GM18508 (cell line): Measurements from ENCODE around the gene VAPA.

Experiments
- ATAC-seq: cut with Tn5 transposase; IDR thresholded peaks from one replicate; pipeline ENCODE4 v1.9.1; 2021; ENCODE audit warnings: moderate number of reproducible peaks; ENCODE audit not compliant: insufficient read depth, unreplicated experiment

The VAPA gene, protein sequence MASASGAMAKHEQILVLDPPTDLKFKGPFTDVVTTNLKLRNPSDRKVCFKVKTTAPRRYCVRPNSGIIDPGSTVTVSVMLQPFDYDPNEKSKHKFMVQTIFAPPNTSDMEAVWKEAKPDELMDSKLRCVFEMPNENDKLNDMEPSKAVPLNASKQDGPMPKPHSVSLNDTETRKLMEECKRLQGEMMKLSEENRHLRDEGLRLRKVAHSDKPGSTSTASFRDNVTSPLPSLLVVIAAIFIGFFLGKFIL

DNA sequence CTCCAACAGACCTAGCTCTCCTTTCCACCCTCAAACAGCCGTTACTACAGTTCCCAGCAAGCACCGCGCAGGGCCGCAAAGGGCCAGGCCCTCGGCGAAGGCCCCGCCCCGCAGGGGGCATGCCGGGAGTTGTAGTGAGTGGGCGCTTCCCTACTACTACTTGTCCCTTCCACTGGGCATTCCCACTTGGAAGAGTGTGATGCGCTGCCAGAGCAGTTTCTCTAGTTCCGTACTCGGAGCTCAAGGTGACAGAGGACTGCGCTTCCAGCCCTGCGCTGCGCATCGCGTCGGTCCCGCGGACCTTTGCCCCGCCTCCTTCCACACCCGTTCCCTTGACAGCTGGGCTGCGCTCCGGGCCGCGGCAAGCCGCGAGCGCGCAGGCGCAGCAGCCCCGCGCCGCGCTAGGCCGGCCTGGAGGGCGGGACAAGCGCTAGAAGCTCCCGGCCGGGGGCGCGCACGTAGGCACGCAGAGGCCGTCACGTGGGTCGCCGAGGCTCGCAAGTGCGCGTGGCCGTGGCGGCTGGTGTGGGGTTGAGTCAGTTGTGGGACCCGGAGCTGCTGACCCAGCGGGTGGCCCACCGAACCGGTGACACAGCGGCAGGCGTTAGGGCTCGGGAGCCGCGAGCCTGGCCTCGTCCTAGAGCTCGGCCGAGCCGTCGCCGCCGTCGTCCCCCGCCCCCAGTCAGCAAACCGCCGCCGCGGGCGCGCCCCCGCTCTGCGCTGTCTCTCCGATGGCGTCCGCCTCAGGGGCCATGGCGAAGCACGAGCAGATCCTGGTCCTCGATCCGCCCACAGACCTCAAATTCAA, at the start of gene VAPA:
TSS of gene VAPA (plus strand) at position 491 of the 808 bp plus-strand sequence. CDS start at position 732, 241 bp downstream.
- ATAC-seq = peak; percentile 77

DNA sequence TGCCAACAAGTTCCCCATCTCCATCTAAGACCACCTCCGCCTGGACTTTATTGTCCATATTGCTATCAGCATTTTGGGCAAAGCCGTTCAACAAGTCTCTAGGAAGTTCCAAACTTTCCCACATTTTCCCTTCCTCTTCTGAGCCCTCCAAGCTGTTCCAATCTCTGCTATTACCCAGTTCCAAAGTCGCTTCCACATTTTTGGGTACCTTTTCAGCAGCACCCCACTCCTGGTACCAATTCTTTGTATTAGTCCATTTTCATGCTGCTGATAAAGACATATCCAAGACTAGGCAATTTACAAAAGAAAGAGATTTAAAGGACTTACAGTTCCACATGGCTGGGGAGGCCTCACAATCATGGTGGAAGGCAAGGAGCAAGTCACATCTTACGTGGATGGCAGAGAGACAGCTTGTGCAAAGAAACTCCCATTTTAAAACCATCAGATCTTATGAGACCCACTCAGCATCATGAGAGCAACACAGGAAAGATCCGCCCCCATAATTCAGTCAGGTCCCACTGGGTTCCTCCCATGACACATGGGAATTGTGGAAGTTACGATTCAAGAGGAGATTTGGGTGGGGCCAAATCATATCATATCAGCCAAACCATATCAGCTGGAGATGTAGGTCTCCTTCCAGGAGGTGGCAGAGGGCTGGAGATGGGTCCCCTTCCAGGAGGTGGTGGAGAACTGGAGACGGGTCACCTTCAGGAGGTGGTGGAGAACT, 47.9 kb upstream of the VAPA start:
- ATAC-seq = no peak

DNA sequence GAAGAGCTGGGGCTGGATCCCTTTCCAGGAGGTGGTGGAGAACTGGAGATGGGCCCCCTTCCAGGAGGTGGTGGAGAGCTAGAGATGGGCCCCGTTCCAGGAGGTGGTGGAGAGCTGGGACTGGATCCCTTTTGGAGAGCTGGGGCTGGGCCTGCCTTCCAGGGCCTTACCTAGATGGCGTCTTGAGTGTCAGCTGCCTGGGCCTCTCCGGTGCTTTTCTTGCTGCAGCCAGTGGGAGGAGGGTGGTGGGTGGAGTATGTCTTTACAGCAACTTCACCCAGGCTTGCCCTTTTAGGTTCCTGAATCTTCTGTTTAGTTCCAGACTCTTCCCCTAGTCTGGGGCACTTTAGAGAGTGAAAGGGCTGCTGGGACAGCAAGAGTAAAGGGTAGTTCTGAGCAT, 47.2 kb upstream of the VAPA start:
- ATAC-seq = no peak

DNA sequence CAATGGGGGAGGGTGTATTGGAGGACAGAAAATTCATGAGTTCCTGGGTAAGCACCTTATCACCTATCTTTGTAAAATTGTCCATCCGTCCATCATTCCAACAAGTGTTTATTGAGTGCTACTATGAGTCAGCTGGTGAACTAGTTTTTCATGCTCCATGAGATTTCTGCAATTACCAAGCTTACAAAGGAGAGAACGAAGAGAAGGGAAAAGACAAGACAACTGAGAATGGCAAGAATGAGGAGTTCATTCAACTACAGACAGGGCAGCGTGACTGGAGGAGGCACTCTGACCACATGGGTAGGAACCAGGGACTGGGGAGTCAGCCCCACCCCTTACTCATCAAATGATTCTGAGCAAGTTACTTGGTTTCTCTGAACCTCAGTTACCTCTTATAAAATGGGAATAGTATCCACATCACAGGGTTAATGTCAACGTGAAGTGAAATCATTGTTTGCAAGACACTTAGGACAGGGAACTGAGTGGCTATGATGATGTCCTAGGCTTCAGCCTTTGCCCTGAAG, 46.7 kb upstream of the VAPA start:
- ATAC-seq = no peak

DNA sequence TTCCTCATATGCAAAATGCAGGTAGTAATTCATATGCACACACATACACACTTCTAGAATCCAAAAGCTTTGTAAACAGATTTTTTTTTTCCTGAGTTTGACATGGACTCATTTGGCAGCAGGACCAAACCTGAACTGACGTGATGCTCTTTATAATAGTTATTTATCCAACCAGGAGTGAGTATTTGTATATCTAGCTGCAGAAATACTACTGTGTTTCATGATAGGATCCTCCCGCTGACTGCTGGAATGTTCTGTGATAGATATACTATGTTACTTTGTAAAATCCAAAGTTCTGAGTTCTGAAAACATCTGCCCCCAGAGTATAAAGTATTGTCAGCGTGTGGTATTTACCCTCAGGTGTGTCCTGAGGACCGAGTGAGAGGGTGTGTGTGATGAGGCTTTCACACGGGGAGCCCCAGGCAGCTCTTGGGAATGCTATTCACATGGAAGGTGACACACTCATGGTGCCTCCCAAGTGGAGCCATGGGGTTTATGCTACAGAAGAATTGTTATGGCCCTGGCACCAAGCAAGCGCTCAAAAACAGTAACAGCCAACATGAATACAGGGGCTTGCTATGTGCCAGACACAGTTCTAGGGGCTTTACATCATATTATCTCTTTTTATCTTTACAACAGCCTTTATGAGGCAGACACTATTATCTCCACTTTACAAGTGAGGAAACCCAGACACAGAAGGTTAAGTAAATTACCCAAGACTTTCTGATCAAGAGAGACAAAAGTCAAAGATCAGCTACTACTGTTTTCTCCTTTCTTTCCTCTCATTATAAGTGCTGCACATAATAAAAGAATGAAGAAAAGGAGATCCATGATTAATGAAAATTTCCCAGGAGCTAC, 44.7 kb upstream of the VAPA start:
- ATAC-seq = no peak

DNA sequence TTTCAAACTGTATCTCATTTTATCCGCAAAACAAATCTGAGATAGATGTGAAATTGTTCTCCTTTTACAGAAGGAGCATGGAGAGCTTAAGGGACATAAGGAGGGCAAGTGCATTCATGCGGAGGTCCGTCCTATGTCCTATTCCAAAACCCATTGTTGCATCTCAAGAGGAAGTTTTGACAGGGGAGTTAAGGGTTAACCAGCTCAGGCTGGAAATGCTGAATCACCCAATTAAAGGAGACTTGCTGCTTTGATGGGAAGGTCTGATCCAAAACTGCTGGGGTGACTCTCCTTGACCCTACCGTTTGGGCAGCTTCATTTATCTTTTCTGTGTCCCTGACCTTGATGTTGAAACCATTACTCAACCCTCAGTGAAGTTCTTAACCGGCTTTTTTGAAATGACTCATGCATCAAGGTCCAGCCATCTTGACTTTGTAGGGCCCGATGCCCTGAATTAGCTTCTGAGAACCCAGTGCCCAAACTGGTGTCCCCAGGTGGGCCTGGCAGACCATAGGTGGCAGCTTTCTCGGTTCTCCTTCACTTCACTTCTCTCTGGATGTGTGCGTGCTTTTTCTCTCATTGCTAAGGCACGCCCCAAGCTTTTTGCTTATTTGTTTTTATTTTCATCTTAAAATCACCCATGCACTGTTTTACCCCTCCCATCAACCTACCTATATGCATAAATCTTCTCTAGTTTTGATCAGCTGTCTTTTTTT, 43.9 kb upstream of the VAPA start:
- peak; percentile 81 for ATAC-seq

DNA sequence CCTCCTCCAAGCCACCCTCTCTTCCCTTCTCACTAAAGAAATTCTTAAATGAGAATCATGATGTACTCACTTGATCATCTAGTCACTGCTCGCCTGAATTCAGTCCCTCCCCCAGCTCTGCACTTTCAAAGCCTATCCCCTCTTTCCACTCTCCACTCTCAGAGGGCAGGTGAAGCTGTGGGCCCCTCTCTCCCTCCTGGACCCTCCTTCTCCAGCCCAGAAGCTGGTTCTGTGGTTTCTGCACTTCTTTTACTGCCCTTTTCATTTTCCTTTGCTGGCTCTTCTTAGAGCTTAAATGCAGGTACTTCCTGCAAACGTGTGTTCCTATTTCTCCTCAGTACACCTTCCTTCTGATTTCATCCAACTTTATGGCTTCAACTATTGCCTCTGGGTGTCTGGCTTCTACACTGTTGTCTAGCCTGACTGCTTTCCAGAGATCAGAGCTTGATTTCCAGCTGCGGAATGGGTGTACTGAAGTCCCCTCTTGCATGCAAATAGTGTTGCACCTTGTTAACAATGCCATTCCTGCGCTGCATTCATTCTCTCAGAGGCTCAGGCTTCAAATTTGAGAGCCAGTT, 43.3 kb upstream of the VAPA start:
- ATAC-seq = no peak

DNA sequence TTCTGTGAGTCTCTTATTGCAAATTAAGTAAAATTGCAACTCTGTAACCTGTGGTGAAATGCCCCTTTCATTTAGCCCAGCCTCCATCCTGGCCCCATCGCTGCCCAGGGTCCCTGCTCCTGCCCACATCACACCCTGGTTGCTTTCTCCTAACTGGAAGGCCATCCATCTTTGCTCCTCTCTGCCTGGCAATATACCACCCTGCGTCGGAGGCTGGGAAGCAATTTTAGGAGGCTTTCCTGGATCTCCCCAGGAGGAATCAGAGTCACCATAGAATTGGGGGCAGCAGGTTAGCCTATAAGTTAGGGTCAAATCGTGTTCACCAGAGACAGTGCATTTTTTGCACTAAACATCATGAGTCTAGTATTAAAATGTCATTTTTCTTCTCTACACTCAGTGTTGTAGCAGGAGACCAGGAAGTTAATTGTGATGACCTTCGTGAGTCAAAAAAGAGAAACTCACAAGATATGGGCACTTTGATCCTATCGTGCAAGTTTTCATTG, 42.5 kb upstream of the VAPA start:
- ATAC-seq = no peak

DNA sequence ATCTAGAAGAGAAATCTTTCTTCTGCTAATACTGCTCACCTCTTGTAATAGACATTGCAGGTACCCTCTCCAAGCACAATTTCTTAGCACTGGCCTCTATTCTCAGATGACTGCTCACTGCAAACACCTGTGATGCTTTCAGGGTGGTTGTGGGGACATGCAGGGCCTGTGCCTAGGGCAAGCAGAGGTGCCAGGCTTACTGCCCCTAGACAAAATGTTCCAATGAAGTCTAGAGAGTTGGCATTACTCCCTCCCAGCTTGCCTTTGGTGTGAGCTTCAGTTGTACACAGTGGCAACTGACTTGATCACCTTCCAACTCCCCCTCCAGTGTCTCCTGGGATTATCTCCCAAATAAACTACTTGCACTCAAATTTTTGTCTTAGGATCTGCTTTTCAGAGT, 41.0 kb upstream of the VAPA start:
- ATAC-seq = no peak

DNA sequence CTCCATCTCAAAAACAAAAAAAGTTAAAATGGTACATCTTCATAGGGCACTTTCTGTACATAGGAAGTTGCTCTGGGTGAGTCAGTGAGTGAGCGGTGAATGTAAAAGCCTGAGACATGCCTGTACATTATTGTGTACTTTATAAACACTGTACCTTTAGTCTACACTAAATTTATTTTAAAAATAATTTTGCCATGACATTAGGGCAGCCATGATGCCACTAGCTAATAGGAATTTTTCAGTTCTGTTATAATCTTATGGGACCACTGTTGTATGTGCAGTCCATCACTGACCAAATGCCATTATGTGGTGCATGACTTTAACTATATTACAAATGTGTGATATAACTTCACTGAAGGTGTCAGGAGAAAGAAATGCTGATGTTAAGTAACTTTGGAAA, 39.1 kb upstream of the VAPA start:
- ATAC-seq = no peak

DNA sequence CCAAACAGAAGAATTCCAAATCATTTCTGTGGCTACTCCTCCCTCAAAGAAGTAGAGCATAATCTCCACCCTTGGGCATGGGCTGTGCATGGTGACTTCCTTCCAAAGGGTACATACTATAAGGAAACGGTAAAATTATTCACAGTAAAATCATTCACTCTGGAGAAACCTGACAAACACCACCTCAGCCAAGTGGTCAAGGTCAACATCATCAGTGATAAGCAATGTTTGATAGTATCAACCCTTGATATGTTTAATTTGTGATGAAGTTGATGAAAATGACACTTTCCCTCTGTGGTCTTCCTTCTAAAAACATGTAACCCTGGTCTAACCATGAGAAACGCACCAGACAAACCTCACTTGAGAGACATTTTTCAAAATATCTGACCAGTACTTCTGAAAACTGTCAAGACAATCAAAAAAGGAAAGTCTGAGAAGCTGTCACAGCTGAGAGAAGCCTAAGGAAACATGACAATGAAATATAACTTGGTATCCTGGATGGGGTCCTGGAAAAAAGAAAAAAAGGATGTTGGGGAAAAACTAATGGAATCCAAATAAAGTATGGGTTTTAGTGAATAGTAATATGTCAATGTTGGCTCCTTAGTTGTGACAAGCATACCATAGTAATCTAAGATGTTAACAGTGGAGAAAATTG, 37.5 kb upstream of the VAPA start:
- ATAC-seq = no peak

DNA sequence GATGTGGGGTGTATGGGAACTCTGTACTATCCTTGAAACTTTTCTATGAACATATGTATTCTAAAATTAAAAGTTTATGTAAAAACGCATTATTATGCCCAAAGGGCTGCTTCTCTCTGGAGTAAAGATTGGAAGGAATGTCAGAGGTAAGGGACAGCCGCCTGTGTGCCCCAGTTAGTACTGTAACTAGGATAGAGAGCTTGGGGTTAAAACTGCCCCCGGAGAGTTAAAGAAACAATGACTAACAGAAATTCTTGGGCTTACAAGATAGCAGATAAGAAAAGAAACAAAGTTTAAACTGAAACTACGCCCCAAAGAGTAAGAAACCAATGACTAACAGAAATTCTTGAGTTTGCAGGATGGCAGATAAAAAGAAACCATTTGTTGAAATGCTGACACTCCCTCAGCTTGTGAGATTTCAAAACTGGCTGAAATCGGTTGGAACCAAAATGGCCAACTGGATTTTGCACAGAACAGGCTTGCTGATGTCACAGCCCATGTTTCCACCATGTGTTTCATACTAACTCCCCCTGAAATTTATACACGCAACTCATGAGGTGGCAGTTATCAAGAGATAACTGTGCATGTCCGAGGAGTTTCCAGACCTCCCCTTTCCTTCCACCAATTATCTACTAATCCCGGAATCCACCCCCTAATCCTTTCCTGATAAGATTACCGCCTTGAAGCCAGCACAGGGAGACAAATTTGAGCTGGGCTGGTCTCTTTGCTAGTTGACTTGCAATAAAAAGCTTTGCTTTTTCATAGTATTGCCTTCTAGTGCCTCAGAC, 36.8 kb upstream of the VAPA start:
- no peak for ATAC-seq

DNA sequence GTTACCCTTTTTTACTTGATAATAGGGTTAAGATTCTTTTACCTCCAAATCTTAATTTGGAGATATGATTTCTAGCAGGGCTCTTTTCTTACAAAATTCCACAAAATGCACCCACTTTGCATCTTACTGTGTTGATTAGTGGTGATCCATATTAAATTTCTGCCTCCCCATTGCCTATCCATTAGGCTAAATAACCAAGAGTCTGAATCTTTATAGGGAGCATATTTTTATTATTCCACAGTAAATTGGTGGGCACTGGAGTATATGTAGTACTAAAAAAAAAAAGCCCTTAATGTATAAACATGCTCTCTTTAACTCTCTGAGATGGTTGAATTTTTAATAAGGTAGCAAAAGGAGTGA, 36.2 kb upstream of the VAPA start:
- no peak for ATAC-seq

DNA sequence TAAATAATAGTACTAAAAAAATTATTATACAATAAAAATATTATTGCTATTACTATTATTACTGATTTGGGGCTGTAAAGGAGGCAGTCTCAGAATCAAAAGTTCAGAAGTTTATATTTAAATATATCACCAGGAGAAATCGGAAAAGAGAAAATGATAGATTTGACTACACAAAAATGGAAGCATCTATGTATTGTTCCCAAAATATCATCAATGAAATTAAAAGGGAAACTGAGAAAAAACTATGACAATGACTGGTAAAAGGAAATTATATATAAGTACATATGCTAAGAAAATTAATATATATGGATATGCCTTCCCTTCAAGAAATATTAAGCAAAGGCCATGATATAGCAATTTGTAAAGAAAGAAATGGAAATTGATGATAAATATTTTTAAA, 35.7 kb upstream of the VAPA start:
- no peak for ATAC-seq

DNA sequence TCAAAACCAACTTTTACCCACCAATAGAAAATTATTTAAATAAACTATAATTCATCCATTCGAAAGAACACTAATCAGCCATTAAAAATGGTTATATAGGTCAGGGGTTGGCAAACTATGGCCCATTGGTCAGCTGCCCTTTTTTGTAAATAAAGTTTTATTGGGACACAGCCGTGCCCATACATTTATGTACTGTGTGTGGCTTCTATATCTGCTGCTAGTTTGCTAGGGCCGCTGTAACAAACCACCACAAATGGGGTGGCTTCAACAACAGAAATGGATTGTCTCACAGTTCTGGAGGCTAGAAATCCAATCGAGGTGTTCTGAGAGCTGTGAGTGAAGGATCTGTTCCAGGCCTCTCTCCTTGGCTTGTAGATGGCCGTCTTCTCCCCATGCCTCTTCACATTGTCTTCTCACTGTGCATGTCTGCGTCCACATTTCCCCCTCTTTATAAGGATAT, 35.0 kb upstream of the VAPA start:
- ATAC-seq = no peak

DNA sequence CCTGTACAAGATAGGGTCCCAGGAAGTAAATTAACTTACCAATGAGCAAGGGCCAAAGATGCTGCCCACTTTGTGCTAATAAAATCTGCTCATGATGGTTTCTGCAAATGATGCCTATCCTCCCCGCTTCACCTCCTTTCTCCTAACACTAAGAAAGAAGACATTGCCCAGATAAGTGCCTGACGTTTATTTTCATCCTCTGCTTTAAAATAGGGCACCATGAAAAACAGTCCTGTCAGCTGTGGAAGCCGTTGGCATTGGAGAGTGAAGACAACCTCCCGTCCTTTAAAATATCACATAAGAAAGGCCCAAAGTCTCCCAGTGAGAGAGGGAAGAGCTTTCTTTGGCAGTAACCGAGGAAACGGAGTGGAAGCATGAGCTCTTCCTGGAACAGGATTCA, 29.7 kb upstream of the VAPA start:
- no peak for ATAC-seq

DNA sequence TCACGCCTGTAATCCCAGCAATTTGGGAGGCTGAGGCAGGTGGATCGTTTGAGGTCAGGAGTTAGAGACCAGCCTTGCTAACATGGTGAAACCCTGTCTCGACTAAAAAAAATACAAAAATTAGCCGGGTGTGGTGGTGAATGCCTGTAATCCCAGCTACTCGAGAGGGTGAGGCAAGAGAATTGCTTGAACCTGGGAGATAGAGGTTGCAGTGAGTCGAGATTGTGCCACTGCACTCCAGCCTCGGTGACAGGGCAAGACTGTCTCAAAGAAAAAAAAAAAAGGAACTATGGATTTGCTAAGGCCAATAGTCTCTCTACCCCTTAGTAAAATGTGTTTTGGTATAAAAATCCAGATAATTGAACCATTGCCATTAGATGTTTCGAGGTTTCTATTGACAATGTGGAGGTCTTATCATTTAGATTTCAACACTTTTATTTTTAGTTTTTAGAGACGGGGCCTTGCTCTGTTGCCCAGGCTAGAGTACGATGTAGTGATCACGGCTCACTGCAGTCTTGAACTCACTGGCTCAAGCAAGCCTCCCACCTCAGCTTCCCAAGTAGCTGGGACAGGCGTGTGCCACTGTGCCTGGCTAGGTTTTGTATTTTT, 29.2 kb upstream of the VAPA start:
- no peak for ATAC-seq
